NCI-H2107 (cell line): Measurements from ENCODE around the gene DEPDC1.
A peak's percentile ranks its signal among the peaks of the same experiment; 100 is the strongest.
"Not testable (repeated sequence)": the region's sequence is repeated elsewhere in the genome, so short reads cannot be mapped to it uniquely, and the experiment has no call there.

Experiments
- DNase-seq: peaks from one replicate; lab custom pipeline; 2025; lab: John Stamatoyannopoulos, UW

DEPDC1 gene

GRCh38 chr1:68496680-68497357, at the start of gene DEPDC1:
Gene DEPDC1 (minus strand): TSS chr1:68497082. CDS start chr1:68496999, 83 bp downstream.
- peak; percentile 96 for DNase-seq

GRCh38 chr1:68544651-68545050, 47.8 kb upstream of the DEPDC1 start:
- DNase-seq, result no peak

DNA sequence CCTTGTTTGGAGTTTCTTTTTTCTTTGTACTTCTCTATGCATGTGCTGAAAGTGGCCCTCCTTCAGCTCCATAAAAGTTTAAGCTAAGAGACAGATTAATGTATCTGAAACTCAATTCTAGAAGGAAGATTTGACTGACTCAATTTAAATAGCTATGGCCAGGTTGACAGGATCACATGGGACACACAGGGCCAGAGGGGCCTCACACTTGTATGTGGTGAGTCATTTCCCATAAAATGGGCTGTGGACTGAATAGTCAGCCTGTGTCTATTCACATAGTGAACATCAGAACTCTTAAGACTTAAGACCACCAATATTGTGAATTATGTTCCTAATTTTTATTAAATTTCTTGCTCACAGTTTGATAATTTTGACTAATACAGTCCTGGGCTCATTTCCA, 45.7 kb upstream of the DEPDC1 start:
- DNase-seq, result no peak

DNA sequence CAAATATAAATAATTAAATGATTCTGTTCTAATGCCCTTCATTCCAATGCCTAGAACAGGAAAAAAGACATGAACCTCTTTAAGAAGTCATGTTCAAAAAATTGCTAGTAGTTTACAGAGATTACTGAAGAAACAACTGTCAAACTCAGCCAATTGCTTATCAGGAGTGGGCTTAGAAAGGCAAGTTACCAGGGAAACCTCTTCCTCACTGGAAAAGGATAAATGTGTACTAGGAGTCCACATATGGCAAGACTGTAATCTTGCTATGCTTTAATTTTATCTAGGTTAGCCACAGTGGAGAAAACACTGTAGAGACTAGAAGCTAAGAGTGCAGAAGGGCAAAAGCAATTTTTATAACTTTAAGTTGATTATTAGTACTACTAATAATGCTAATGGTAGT, 42.1 kb upstream of the DEPDC1 start:
- no peak for DNase-seq

DNA sequence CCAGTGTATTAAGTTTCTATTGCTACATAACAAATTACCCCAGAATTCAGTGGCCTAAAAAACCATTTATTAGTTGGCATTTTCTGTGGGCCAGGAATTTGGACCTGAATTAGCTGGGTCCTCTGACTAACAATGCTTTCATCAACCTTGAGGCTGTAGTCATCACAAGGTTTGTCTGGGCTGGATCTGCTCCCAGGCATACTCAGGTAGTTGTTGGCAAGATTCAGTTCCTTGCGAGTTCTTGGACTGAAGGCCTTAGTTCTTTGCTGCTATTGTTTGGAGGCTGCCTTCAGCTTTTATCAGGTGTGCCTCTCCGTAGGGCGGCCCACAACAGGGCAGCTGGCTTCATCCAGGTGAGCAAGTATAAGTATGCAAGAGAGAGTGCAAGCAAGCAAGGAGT, 31.4 kb upstream of the DEPDC1 start:
- no peak for DNase-seq

- DNase-seq, result no peak
Measured at GRCh38 chr1:68525781-68526180, 28.9 kb upstream of the DEPDC1 start.

DNA sequence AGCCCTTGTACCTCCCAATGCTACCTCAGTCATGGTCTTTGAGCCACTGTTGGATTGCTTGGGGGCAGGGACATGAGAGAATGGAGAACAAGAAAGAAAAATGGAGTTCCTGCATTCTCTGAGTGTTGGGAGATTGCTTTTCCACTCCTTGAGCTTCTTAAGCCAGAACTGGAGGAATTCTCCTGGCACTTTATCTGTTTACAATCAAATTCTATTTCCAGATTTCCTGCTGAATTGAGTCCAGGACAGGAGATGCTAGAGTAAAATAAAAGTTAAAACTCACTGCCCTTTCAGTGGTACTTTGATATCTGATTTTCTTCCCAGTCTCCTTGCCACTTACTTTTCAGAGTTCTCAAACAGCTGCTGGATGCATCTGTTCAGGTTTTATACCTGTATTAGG, 24.4 kb upstream of the DEPDC1 start:
- DNase-seq, result no peak

DNA sequence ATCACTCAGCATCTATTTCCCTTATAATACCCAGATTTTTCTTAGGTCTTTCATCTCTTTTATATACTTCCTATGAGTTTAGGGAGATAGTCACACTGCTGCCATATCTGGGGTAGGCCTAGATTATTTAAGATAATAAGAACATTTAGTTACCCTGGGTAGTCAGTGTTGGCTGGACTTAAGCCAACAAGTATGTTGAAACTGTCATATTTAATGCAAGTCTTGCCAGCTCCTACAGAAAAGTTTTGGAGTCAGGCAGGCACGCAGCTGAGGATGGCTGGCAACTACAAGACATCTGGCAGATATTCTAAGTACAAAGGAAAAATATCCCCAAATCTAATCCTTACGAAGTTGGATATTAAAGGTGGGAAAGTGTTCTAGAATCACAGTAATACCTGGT, 19.2 kb upstream of the DEPDC1 start:
- no peak for DNase-seq

DNA sequence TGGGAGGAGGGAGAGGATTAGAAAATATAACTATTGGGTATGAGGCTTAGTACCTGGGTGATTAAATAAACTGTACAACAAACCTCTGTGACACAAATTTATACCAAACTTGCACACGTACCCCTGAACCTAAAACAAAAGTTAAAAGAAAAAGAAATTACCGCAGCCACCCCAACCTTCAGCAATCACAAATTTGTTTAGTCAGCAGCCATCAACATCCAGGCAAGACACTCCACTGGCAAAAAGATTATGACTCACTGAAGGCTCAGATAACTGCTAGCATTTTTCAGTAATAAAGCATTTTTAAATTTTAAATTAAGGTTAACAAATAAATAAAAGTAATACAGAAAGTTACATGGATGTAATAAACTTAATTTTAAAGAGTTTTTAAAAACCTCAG, 14.4 kb upstream of the DEPDC1 start:
- DNase-seq, result no peak

GRCh38 chr1:68506386-68506785, 9.5 kb upstream of the DEPDC1 start:
- DNase-seq, result no peak

DNA sequence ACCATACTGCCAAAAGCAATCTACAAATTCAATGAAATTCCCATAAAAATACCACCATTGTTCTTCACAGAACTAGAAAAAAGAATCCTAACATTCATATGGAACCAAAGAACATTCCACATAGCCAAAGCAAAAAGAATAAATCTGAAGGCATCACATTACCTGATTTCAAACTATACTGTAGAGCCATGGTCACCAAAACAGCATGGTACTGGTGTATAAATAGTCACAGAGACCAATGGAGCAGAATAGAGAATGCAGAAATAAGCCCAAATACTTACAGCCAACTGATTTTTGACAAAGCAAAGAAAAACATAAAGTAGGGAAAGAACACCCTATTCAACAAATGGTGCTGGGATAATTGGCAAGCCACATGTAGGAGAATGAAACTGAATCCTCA, 6.2 kb upstream of the DEPDC1 start:
- no peak for DNase-seq

GRCh38 chr1:68497358-68497698, 446 bp upstream of the DEPDC1 start:
- DNase-seq, result no peak

- no peak for DNase-seq
Measured at GRCh38 chr1:68495968-68496679, 758 bp downstream of the DEPDC1 start.

- no peak for DNase-seq
Measured at GRCh38 chr1:68495532-68495931, 1.4 kb downstream of the DEPDC1 start.

DNA sequence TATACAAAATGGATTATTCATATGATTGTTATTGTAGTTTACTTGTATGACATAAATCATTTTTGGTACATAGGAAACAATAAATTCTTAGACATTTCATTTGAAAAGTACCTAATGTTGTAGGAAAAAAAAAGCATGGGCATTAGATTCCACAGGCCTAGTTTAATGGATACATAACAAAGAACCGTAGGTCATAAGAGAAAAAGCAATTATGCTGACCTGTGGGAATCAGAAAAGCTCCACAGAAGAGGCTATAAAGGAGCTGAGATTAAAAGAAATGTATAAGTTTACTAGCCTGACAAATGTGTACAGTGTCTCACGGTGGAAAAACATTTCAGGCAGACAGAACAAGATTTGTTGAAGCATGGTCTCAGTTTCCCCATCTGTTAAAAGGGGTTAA, 3.7 kb downstream of the DEPDC1 start:
- DNase-seq, result no peak

DNA sequence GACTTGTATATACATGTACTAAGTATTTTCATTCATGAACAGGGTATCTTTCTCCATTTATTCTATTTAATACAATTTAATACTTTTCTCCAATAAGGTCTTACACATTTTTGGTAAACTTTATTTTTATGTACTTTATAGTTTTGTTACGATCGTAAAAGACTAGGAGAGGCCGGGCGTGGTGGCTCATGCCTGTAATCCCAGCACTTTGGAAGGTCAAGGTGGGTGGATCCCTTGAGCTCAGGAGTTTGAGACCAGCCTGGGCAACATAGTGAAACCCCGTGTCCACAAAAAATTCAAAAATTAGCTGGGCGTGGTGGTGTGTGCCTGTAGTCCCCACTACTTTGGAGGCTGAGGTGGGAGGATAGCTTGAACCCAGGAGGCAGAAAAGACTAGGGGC, 4.6 kb downstream of the DEPDC1 start:
- not testable (repeated sequence) for DNase-seq

DNA sequence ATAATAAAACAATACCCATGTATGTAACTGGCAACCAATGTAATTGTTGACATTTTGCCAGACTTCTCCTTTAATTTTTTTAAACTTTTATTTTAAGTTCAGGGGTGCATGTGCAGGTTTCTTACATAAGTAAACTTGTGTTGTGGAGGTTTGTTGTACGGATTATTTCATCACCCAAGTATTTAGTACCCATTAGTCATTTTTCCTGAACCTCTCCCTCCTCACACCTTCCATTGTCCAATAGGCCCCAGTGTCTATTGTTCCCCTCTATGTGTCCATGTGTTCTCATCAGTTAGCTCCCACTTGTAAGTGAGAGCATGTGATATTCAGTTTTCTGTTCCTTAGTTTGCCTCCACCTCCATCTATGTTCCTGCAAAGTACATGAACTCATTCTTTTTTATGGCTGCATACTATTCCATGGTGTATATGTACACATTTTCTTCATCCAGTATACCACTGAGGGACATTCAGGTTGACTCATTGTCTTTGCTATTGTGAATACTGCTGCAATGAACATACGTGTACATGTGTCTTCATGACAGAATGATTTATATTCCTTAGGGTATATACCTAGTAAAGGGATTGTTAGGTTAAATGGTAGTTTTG, 6.7 kb downstream of the DEPDC1 start:
- DNase-seq, result no peak

GRCh38 chr1:68485431-68486022, 11.4 kb downstream of the DEPDC1 start:
- no peak for DNase-seq

DNA sequence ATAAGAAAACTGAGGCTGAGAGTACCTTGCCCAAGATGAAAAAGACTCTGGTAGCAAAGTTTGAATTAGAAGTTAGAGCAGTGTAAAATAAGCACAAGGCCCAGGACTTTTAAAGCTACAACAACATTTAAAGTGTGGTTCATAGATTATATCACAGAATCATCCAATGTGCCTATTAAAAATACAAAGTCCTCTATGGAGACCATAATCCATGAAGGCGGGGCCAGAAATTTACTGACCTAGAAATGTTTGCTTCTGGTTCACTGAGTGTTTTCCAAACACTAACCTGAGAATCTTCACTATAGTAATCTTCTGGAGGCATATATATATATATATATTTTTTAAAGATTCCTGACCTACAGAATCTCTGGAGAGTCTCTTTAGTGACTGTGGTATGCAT, 12.3 kb downstream of the DEPDC1 start:
- no peak for DNase-seq

- no peak for DNase-seq
Measured at GRCh38 chr1:68481041-68481440, 15.8 kb downstream of the DEPDC1 start.

- DNase-seq, result no peak
Measured at GRCh38 chr1:68479501-68479900, 17.4 kb downstream of the DEPDC1 start.

DNA sequence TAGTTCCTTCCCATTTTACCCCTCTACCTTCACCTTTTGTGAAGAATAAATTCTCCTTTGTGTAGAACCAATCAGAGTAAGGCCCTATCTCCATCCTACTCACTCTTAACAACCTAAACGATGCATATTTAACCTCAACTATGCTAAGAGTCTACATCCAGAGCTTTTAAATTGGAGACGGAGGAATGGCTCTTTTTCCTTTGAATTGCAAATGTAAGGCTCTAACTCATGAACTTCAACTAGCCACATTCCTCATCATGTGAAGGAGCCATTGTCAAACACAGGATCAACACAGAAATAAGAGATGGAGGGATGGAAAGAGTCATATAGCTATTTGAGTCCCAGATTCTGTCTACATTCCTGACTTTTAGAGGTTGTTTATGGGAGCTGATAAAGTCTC, 18.2 kb downstream of the DEPDC1 start:
- no peak for DNase-seq

GRCh38 chr1:68476626-68477025, 20.3 kb downstream of the DEPDC1 start:
- DNase-seq, result not testable (repeated sequence)
